Progenitor cell of endocrine pancreas (in vitro differentiated cells): ENCODE results near the gene ANKFY1. TPM values are rescaled to one million over a fixed set of nuclear protein-coding genes. Genes with fewer than 3 reads are reported as not detected.

Experiments
- DNase-seq: peaks from one replicate; pipeline ENCODE4 v3.0.0; 2021; ENCODE audit warnings: low spot score; ENCODE audit not compliant: unreplicated experiment
- H3K27ac Mint-ChIP-seq: 2 replicates; pipeline ENCODE4 v1.8.0; 2021; ENCODE audit warnings: mild to moderate bottlenecking, moderate library complexity, mixed read lengths
- H3K27me3 Mint-ChIP-seq: 2 replicates; pipeline ENCODE4 v1.8.0; 2021; ENCODE audit warnings: mixed read lengths
- H3K36me3 Mint-ChIP-seq: 2 replicates; pipeline ENCODE4 v1.8.0; 2022; ENCODE audit warnings: mixed read lengths; ENCODE audit not compliant: insufficient read depth
- H3K4me1 Mint-ChIP-seq: 2 replicates; pipeline ENCODE4 v1.8.0; 2021; ENCODE audit warnings: low read depth, mixed read lengths
- H3K4me3 Mint-ChIP-seq: 2 replicates; pipeline ENCODE4 v1.8.0; 2021; ENCODE audit warnings: low read depth, mild to moderate bottlenecking, moderate library complexity, mixed read lengths
- H3K9me3 Mint-ChIP-seq: 2 replicates; pipeline ENCODE4 v1.8.0; 2021; ENCODE audit warnings: low read depth, mixed read lengths
- total RNA-seq: library from RNA; stranded (reverse); gene quantifications from 2 replicates; pipeline ENCODE4 v1.2.1, GENCODE V29; 2021
- TF ChIP-seq, protein P1 (sequence below): fragments of 200-600 bp; sonication (generic); IDR thresholded peaks from one replicate; pipeline ENCODE4 v1.5.0; 2021; ENCODE audit warnings: antibody characterized with exemption, mild to moderate bottlenecking; ENCODE audit not compliant: unreplicated experiment

The ANKFY1 gene
- total RNA-seq, 1 donor from 2014 or later = 59.8 TPM

DNA sequence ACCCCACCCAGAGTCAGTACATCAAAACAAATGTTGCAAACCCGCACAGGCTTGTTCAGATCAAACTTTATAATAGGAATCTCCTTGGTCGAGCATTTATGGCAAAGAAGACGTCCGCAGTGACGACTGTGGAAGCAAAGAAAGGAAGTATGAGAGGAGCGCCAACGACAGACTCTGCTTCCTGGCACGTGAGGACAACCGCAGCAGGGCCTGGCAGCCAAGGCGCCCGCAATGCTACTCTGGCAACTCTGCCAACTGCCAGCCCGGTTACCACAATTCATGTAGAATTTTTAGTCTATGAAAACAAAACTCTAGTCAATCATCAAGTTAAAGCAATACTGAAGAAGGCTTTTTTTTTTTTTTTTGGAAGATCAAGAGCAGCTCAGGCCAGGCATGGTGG lies 96.0 kb downstream of the ANKFY1 start:
- Mint-ChIP-seq H3K27me3 (no peaks in the 10 kb centered on the region), H3K36me3 (peaks cover 30% of the 10 kb centered on the region), H3K27ac (no peak overlapping the region), H3K4me3 (no peak overlapping the region), H3K4me1 (no peaks in the 10 kb centered on the region), H3K9me3 (no peaks in the 10 kb centered on the region)
- TF ChIP-seq, protein P1, sequence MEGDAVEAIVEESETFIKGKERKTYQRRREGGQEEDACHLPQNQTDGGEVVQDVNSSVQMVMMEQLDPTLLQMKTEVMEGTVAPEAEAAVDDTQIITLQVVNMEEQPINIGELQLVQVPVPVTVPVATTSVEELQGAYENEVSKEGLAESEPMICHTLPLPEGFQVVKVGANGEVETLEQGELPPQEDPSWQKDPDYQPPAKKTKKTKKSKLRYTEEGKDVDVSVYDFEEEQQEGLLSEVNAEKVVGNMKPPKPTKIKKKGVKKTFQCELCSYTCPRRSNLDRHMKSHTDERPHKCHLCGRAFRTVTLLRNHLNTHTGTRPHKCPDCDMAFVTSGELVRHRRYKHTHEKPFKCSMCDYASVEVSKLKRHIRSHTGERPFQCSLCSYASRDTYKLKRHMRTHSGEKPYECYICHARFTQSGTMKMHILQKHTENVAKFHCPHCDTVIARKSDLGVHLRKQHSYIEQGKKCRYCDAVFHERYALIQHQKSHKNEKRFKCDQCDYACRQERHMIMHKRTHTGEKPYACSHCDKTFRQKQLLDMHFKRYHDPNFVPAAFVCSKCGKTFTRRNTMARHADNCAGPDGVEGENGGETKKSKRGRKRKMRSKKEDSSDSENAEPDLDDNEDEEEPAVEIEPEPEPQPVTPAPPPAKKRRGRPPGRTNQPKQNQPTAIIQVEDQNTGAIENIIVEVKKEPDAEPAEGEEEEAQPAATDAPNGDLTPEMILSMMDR = no peak
- DNase-seq = no peak

DNA sequence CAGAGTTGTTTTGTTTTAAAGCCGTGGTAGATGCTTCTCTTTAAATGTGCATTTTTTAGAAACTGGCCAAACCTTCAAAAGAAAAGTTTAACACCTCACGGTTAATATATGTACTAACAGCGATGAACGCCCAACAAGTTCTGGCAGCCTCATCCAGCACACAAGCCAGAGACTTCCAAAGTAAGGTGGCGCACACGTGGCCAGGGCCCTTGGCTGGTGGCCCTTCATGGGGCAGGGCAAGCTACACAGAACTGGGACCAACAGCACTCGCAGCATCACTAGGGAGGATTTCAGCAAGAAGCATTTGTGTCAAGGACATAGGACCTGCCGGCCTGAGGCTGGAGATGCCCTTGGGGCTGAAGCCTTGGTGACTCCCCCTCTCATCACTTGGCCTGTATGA lies 97.4 kb downstream of the ANKFY1 start:
- Mint-ChIP-seq H3K4me3 (no peak overlapping the region), H3K27ac (no peak overlapping the region), H3K9me3 (no peaks in the 10 kb centered on the region), H3K4me1 (no peaks in the 10 kb centered on the region), H3K27me3 (no peaks in the 10 kb centered on the region), H3K36me3 (peaks cover 24% of the 10 kb centered on the region)
- DNase-seq = no peak
- TF ChIP-seq, protein P1 = no peak

DNA sequence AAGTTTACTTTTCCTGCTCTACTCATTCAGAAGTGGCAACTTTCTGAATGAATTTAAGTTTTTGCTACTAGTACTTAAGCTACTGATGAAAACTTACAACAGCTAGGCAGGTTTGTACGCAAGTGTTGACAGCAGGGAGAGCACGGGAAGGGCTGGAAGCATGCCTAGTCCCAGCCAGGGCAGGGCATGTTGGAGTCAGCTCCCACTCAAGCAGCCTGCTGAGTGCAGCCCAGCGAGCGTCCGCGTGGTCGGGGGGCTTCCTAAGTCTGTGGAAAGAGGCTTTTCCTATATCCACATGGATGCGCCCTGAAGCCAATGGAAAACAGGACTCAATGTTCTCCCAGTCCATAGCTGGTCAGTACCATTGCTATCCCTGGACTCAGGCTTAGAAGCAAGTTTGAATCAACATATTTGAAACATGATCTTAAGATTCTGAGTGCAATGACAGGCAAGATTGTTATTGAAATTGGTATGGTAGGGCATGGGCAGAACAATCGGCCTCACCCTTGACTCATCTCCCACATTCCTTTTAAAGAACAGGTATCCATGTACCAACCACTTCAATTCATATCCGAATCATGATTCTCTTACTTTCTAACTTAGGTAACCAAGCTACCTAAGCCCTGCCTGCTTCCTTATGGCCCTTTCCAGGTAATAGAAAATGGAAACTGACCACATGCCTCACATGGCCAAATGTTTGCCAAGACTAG lies 98.3 kb downstream of the ANKFY1 start:
- peaks cover 24% of the 10 kb centered on the region for H3K36me3 Mint-ChIP-seq
- H3K9me3 Mint-ChIP-seq = no peaks in the 10 kb centered on the region
- H3K27ac Mint-ChIP-seq = no peak overlapping the region
- DNase-seq = no peak
- H3K4me3 Mint-ChIP-seq = no peak overlapping the region
- H3K4me1 Mint-ChIP-seq = no peaks in the 10 kb centered on the region
- TF ChIP-seq, protein P1 = no peak
- H3K27me3 Mint-ChIP-seq = no peaks in the 10 kb centered on the region

GRCh38 chr17:4163951-4164350 lies 99.8 kb downstream of the ANKFY1 start:
- Mint-ChIP-seq H3K9me3 (no peaks in the 10 kb centered on the region), H3K27ac (no peak overlapping the region), H3K4me3 (no peak overlapping the region), H3K27me3 (no peaks in the 10 kb centered on the region), H3K4me1 (no peaks in the 10 kb centered on the region), H3K36me3 (peaks cover 13% of the 10 kb centered on the region)
- no peak for DNase-seq
- TF ChIP-seq, protein P1 = no peak

- no peak overlapping the region for H3K27ac Mint-ChIP-seq
These were observed 100.9 kb downstream of the ANKFY1 start for GRCh38 chr17:4162775-4163466.

More at GRCh38 chr17:4162775-4163466, 100.9 kb downstream of the ANKFY1 start:
- peaks cover 15% of the 10 kb centered on the region for H3K36me3 Mint-ChIP-seq
- H3K4me3 Mint-ChIP-seq = no peak overlapping the region
- TF ChIP-seq, protein P1 = no peak
- no peaks in the 10 kb centered on the region for H3K9me3 Mint-ChIP-seq
- no peaks in the 10 kb centered on the region for H3K4me1 Mint-ChIP-seq
- no peak for DNase-seq
- no peaks in the 10 kb centered on the region for H3K27me3 Mint-ChIP-seq
